H1 (cell line): ENCODE data around the gene JADE3. TPM values are rescaled to one million over a fixed set of nuclear protein-coding genes. Genes with fewer than 3 reads are reported as not detected.

Experiments used
- CTCF ChIA-PET: fragments of 300-600 bp; sonication (Branson Sonifier 250); formaldehyde crosslinking; loops from one replicate; lab custom pipeline; 2021; ENCODE audit not compliant: partially characterized antibody; lab: Charles Lee
- POLR2A ChIA-PET: fragments of 300-600 bp; sonication (Branson Sonifier 250); formaldehyde crosslinking; loops from one replicate; lab custom pipeline; 2021; ENCODE audit warnings: inconsistent platforms; ENCODE audit not compliant: partially characterized antibody; lab: Charles Lee
- DNase-seq, 2 experiments: peaks; one replicate each; pipeline versions ENCODE4 v3.0.0 to v3.0.0-alpha.2; 2010 to 2022; ENCODE audit warnings: low spot score in 2 of 2, low read depth in 1 of 2, mixed read lengths in 1 of 2
- FAIRE-seq: peaks from 2 replicates; lab custom pipeline; 2011; peaks lifted over from hg19 to GRCh38; lab: Jason Lieb, UNC
- H2AFZ ChIP-seq: 2 replicates; pipeline ENCODE4 v1.8.1; 2012; ENCODE audit warnings: low read length, inconsistent platforms
- H2AK5ac ChIP-seq: 2 replicates; pipeline ENCODE4 v1.6.1; 2013; ENCODE audit warnings: low read depth, low read length
- H2BK120ac ChIP-seq: replicated peaks from 2 replicates; pipeline ENCODE3; 2013; ENCODE audit warnings: low read depth, low read length, inconsistent platforms
- H2BK12ac ChIP-seq: 2 replicates; pipeline ENCODE4 v1.6.1; 2013; ENCODE audit warnings: low read depth, low read length
- H2BK15ac ChIP-seq: 2 replicates; pipeline ENCODE4 v1.6.1; 2013; ENCODE audit warnings: low read length
- H2BK20ac ChIP-seq: 2 replicates; pipeline ENCODE4 v1.6.1; 2013; ENCODE audit warnings: low read length
- H2BK5ac ChIP-seq: 2 replicates; pipeline ENCODE4 v1.6.1; 2013; ENCODE audit warnings: low read depth, low read length
- H3K14ac ChIP-seq: 2 replicates; pipeline ENCODE4 v1.6.1; 2013; ENCODE audit warnings: inconsistent platforms; ENCODE audit not compliant: insufficient read length
- H3K18ac ChIP-seq: 2 replicates; pipeline ENCODE4 v1.6.1; 2013; ENCODE audit warnings: low read length; ENCODE audit errors: extremely low read depth
- H3K23ac ChIP-seq: 2 replicates; pipeline ENCODE4 v1.6.1; 2013; ENCODE audit warnings: inconsistent platforms; ENCODE audit not compliant: insufficient read length
- H3K23me2 ChIP-seq: 2 replicates; pipeline ENCODE4 v1.6.1; 2013; ENCODE audit warnings: low read depth, low read length
- H3K27ac ChIP-seq: 2 replicates; pipeline ENCODE4 v1.6.1; 2011; ENCODE audit warnings: low read depth, low read length, inconsistent platforms
- H3K27me3 ChIP-seq, 4 experiments: replicated peaks in 1 of 4; 1 replicate in 1 of 4; 2 replicates in 3 of 4; pipeline versions ENCODE4 v1.6.1 to v1.8.1; 2011 to 2013; ENCODE audit warnings: low read length in 3 of 4, mild to moderate bottlenecking in 3 of 4, inconsistent platforms in 2 of 4, mixed read lengths in 2 of 4, moderate library complexity in 1 of 4; ENCODE audit not compliant: control insufficient read depth in 3 of 4, insufficient read depth in 3 of 4; ENCODE audit errors: extremely low read depth in 1 of 4
- H3K36me3 ChIP-seq, 4 experiments: 2 replicates each; pipeline versions ENCODE4 v1.6.1 to v1.8.1; 2011 to 2013; ENCODE audit warnings: mild to moderate bottlenecking in 4 of 4, low read length in 3 of 4, moderate library complexity in 2 of 4, control low read depth in 1 of 4, inconsistent platforms in 1 of 4; ENCODE audit not compliant: insufficient read depth in 4 of 4, control insufficient read depth in 2 of 4
- H3K4ac ChIP-seq: replicated peaks from 2 replicates; pipeline ENCODE3; 2013; ENCODE audit warnings: low read length, low read depth, mixed read lengths, inconsistent platforms; ENCODE audit not compliant: insufficient read length
- H3K4me1 ChIP-seq, 4 experiments: replicated peaks in 1 of 4; 1 replicate in 1 of 4; 2 replicates in 3 of 4; pipeline versions ENCODE4 v1.6.1 to v1.8.1; 2011 to 2013; ENCODE audit warnings: low read length in 3 of 4, inconsistent platforms in 2 of 4, mixed read lengths in 1 of 4; ENCODE audit not compliant: insufficient read depth in 4 of 4, control insufficient read depth in 3 of 4
- H3K4me2 ChIP-seq, 2 experiments: 2 replicates each; pipeline versions ENCODE4 v1.6.1 to v1.8.1; 2011 to 2013; ENCODE audit warnings: low read depth in 2 of 2, low read length in 2 of 2, control low read depth in 1 of 2, inconsistent platforms in 1 of 2, mild to moderate bottlenecking in 1 of 2; ENCODE audit not compliant: insufficient read depth in 1 of 2
- H3K4me3 ChIP-seq, 4 experiments: fragments of 200-600, 300-600 bp in 1 of 4; sonication (generic), shearing (Covaris generic), sonication (Bioruptor Twin) in 1 of 4; 2 replicates each; pipeline versions ENCODE4 v1.5.1 to v1.8.1; 2011 to 2016; ENCODE audit warnings: low read length in 4 of 4, low read depth in 3 of 4, control low read depth in 2 of 4, inconsistent platforms in 2 of 4, mild to moderate bottlenecking in 2 of 4, mixed read lengths in 1 of 4, moderate library complexity in 1 of 4; ENCODE audit not compliant: insufficient read depth in 2 of 4; ENCODE audit errors: extremely low read depth in 1 of 4
- H3K56ac ChIP-seq: replicated peaks from 2 replicates; pipeline ENCODE3; 2013; ENCODE audit warnings: low read depth, mild to moderate bottlenecking, mixed read lengths, low read length, inconsistent platforms; ENCODE audit not compliant: insufficient read length
- H3K79me1 ChIP-seq: 2 replicates; pipeline ENCODE4 v1.6.1; 2013; ENCODE audit warnings: low read depth, low read length, control low read depth
- H3K79me2 ChIP-seq, 2 experiments: 2 replicates each; pipeline versions ENCODE4 v1.6.1 to v1.8.1; 2012 to 2013; ENCODE audit warnings: low read length in 2 of 2, mild to moderate bottlenecking in 2 of 2, inconsistent platforms in 1 of 2; ENCODE audit not compliant: insufficient read depth in 2 of 2, control insufficient read depth in 1 of 2
- H3K9ac ChIP-seq, 4 experiments: replicated peaks in 1 of 4; 1 replicate in 1 of 4; 2 replicates in 3 of 4; pipeline versions ENCODE4 v1.6.1 to v1.8.1; 2011 to 2013; ENCODE audit warnings: low read depth in 3 of 4, low read length in 3 of 4, control low read depth in 2 of 4, mild to moderate bottlenecking in 2 of 4, moderate library complexity in 2 of 4, inconsistent platforms in 1 of 4; ENCODE audit errors: extremely low read depth in 1 of 4
- H3K9me3 ChIP-seq, 2 experiments: 2 replicates each; pipeline versions ENCODE4 v1.6.1 to v1.8.1; 2012 to 2013; ENCODE audit warnings: mild to moderate bottlenecking in 2 of 2, moderate library complexity in 2 of 2, control low read depth in 1 of 2, inconsistent platforms in 1 of 2, low read depth in 1 of 2, low read length in 1 of 2, mixed read lengths in 1 of 2; ENCODE audit not compliant: insufficient read depth in 2 of 2
- H4K20me1 ChIP-seq, 2 experiments: replicated peaks in 1 of 2; 2 replicates each; pipeline versions ENCODE3 to v1.8.1; 2011 to 2013; ENCODE audit warnings: inconsistent platforms in 2 of 2, low read length in 2 of 2, mild to moderate bottlenecking in 1 of 2; ENCODE audit not compliant: insufficient read depth in 2 of 2, control insufficient read depth in 1 of 2
- H4K5ac ChIP-seq: 2 replicates; pipeline ENCODE4 v1.6.1; 2013; ENCODE audit warnings: low read length, low read depth, mixed read lengths, inconsistent platforms; ENCODE audit not compliant: insufficient read length
- H4K8ac ChIP-seq: 2 replicates; pipeline ENCODE4 v1.8.0; 2013; ENCODE audit warnings: mild to moderate bottlenecking, moderate library complexity, low read length, inconsistent platforms; ENCODE audit not compliant: insufficient read depth; ENCODE audit errors: extremely low read depth
- H4K91ac ChIP-seq: replicated peaks from 2 replicates; pipeline ENCODE3; 2013; ENCODE audit warnings: low read length, mixed read lengths, inconsistent platforms; ENCODE audit not compliant: insufficient read length
- ATF3 ChIP-seq: IDR thresholded peaks from 2 replicates; pipeline ENCODE4 v1.6.1; 2011; ENCODE audit warnings: low read depth, mild to moderate bottlenecking, low read length; ENCODE audit not compliant: insufficient read depth
- CREB1 ChIP-seq: IDR thresholded peaks from 2 replicates; pipeline ENCODE4 v1.6.1; 2012; ENCODE audit warnings: inconsistent platforms
- HDAC2 ChIP-seq, 2 experiments: fragments of 300-600 bp in 1 of 2; sonication (generic) in 1 of 2; IDR thresholded peaks; 2 replicates each; pipeline ENCODE4 v1.6.1; 2011 to 2012; ENCODE audit warnings: low read depth in 2 of 2, low read length in 2 of 2, mild to moderate bottlenecking in 2 of 2, moderate library complexity in 2 of 2, borderline replicate concordance in 1 of 2, inconsistent platforms in 1 of 2
- KDM5A ChIP-seq: fragments of 200-600 bp; IDR thresholded peaks from 2 replicates; pipeline ENCODE4 v1.7.1; 2012; ENCODE audit warnings: mild to moderate bottlenecking, low read length, inconsistent platforms, mixed read lengths
- TAF1 ChIP-seq: IDR thresholded peaks from 2 replicates; pipeline ENCODE4 v1.6.1; 2011; ENCODE audit warnings: mild to moderate bottlenecking, low read depth, low read length
- YY1 ChIP-seq: IDR thresholded peaks from 2 replicates; pipeline ENCODE4 v1.6.1; 2011; ENCODE audit warnings: low read depth, mild to moderate bottlenecking, low read length
- WGBS, 2 experiments: shearing (Covaris generic) in 1 of 2; methylation state at CpG; one replicate each; pipeline versions ENCODE4 v1.1.6 to v1.1.7; 2013 to 2015; ENCODE audit warnings: low lambda C conversion rate in 2 of 2, mixed read lengths in 2 of 2, inconsistent platforms in 1 of 2, low coverage in 1 of 2, missing lambda C conversion rate in 1 of 2; ENCODE audit not compliant: insufficient replicate concordance in 2 of 2, insufficient coverage in 1 of 2, insufficient read length in 1 of 2; ENCODE audit errors: extremely low coverage in 1 of 2, missing lambda C conversion rate in 1 of 2; 5-methylcytosine and 5-hydroxymethylcytosine counted together
- polyA plus RNA-seq, 7 experiments: library from polyadenylated mRNA; depleted of rRNA in 3 of 7; stranded (reverse) in 5 of 7; unstranded in 2 of 7; fragments of >200 nt in 5 of 7; fragments of 200-250 nt in 2 of 7; gene quantifications; 1 replicate in 5 of 7; 2 replicates in 1 of 7; 4 replicates in 1 of 7; pipeline versions ENCODE4 v1.2.1 to v1.2.3, GENCODE V29; 2011 to 2013; ENCODE audit warnings: missing spikeins in 2 of 7, mixed read lengths in 2 of 7
- total RNA-seq: library from RNA; stranded (reverse); fragmentation: NEBNext Ultra II Directional; extraction: Animal tissue kit (Norgen Biotek cat#: 25700); gene quantifications from 2 replicates; pipeline ENCODE4 v1.2.1, GENCODE V29; 2021

Gene JADE3
- total and polyA plus RNA-seq, 2 of the 8 experiments (the other 6 are each of a cell fraction or from before 2014, with no cell fraction given) = 6.9 to 21.5 TPM

DNA sequence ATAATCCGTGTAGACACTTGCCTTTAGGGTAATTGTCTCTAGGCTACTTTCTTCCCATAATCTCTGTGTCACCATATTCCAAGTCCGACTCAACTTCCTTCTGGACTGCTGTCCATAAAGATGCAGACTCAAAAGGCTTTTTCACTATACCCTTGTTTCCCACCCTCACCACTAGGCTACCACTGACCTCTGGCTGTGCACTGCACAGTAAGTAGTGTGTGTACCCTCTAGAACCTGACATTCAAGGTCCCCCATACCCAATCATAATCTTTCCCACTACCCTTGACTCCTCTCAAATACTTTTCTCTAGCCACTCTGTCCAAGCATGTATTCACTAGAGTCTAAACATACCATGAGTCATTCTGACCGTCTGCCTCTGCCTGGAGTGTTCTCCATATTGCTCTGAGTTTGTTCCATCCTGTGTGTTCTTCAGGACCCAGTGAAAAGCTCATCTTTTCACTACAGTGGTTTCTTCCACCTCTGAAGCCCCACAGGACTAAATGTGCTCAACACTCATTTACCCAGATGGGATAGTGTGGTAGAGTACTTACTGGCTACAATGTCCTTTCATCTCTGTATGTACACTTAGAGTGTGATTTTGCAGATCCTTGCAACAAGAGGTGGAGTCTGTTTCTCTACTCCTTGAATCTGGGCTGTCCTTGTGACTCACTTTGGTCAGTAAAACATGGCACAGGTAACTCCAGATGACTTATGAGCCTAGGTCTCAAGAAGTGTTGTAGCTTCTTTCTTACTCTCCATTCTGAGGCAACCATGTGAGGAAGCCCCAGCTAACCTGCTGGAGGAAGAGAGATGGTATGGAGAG, 17.4 kb downstream of the JADE3 start:
- H2AFZ ChIP-seq = no peak overlapping the region
- H3K4me1 ChIP-seq = no peaks in the 10 kb centered on the region

More for the DNA sequence above, 17.4 kb downstream of the JADE3 start:
- Histone ChIP-seq H4K5ac (no peak overlapping the region), H3K27me3 (no peaks in the 10 kb centered on the region), H4K8ac (no peak overlapping the region), H3K9me3 (no peaks in the 10 kb centered on the region), H3K36me3 (no peaks in the 10 kb centered on the region), H2AK5ac (no peak overlapping the region), H3K4me3 (no peak overlapping the region), H2BK20ac (no peak overlapping the region), H2BK5ac (no peak overlapping the region), H3K18ac (no peak overlapping the region), H3K23ac (no peak overlapping the region), H4K91ac (no peak overlapping the region), H3K27ac (no peak overlapping the region), H3K79me1 (0 out of 2 replicates have a peak, but pooled peaks cover 2% of the 10 kb centered on the region), H2BK12ac (no peak overlapping the region), H3K9ac (no peak overlapping the region), H2BK120ac (no peak overlapping the region), H3K23me2 (no peaks in the 10 kb centered on the region), H3K14ac (no peak overlapping the region), H4K20me1 (peaks cover 0 to 2% of the 10 kb centered on the region in 2 experiments), H3K79me2 (peaks cover 0 to 53% of the 10 kb centered on the region in 2 experiments; a peak in 3 of 4 replicates), H3K4me2 (no peak overlapping the region), H3K56ac (no peak overlapping the region), H2BK15ac (no peak overlapping the region), H3K4ac (no peak overlapping the region)
- FAIRE-seq (no peak), DNase-seq (no peak)
- TF ChIP-seq KDM5A = no peak
- no peak for TF ChIP-seq TAF1
- TF ChIP-seq CREB1 = no peak
- TF ChIP-seq YY1 = no peak
- TF ChIP-seq HDAC2 (IDR thresholded peaks at IDR 0.05; ENCODE audit: borderline replicate concordance in 1 of 2, low read depth in 2 of 2, low read length in 2 of 2) = no peak
- no peak for TF ChIP-seq ATF3
- CTCF ChIA-PET = no interaction called here
- WGBS, 2 experiments = 92% methylated on average over 3 of the region's 3 CpGs; no CpG with 5 or more reads in 1 of the 2 experiments
- POLR2A ChIA-PET = no interaction called here
